ENCODE results near the gene MYDGF.

The MYDGF gene

GRCh38 chr19:4620675-4621074 is 49.5 kb downstream of the MYDGF start:
- H3K36me3 ChIP-seq (ENCODE audit: insufficient read depth, low read length), result no peaks in the 10 kb centered on the region
- H3K27me3 ChIP-seq (ENCODE audit: insufficient read depth, low read length), result peaks cover 3% of the 10 kb centered on the region; the same call in 1 of the 2 replicates
- H3K4me1 ChIP-seq (ENCODE audit: insufficient read depth, low read length), result no peaks in the 10 kb centered on the region

GRCh38 chr19:4619668-4620294 is 50.4 kb downstream of the MYDGF start:
- H3K9me3 ChIP-seq (ENCODE audit: insufficient read depth, low read depth, low read length), result no peaks in the 10 kb centered on the region
- H3K4me3 ChIP-seq (ENCODE audit: low read length), result no peak overlapping the region
- peaks cover 3% of the 10 kb centered on the region; the same call in 1 of the 2 replicates for H3K27me3 ChIP-seq (ENCODE audit: insufficient read depth, low read length)
- 76% methylated on average over 17 of the region's 17 CpGs for WGBS
- no peak overlapping the region for H3K9ac ChIP-seq (ENCODE audit: low read depth, low read length)
- no peaks in the 10 kb centered on the region for H3K4me1 ChIP-seq (ENCODE audit: insufficient read depth, low read length)
- H3K27ac ChIP-seq (ENCODE audit: low read depth, low read length), result no peak overlapping the region
- no peaks in the 10 kb centered on the region for H3K36me3 ChIP-seq (ENCODE audit: insufficient read depth, low read length)

More at GRCh38 chr19:4620675-4621074, 49.5 kb downstream of the MYDGF start:
- no peaks in the 10 kb centered on the region for H3K9me3 ChIP-seq (ENCODE audit: insufficient read depth, low read depth, low read length)
- no peak overlapping the region for H3K27ac ChIP-seq (ENCODE audit: low read depth, low read length)
- no peak overlapping the region for H3K4me3 ChIP-seq (ENCODE audit: low read length)
- H3K9ac ChIP-seq (ENCODE audit: low read depth, low read length), result no peak overlapping the region
- WGBS, result 77% methylated on average over 2 of the region's 2 CpGs

GRCh38 chr19:4618019-4618418 is 52.1 kb downstream of the MYDGF start:
- H3K27ac ChIP-seq (ENCODE audit: low read depth, low read length), result no peak overlapping the region
- no peaks in the 10 kb centered on the region for H3K9me3 ChIP-seq (ENCODE audit: insufficient read depth, low read depth, low read length)
- no peak overlapping the region for H3K4me3 ChIP-seq (ENCODE audit: low read length)
- peaks cover 3% of the 10 kb centered on the region; the same call in 1 of the 2 replicates for H3K27me3 ChIP-seq (ENCODE audit: insufficient read depth, low read length)
- no peaks in the 10 kb centered on the region for H3K36me3 ChIP-seq (ENCODE audit: insufficient read depth, low read length)
- H3K9ac ChIP-seq (ENCODE audit: low read depth, low read length), result no peak overlapping the region
- 47% methylated on average over 6 of the region's 6 CpGs for WGBS
- no peaks in the 10 kb centered on the region for H3K4me1 ChIP-seq (ENCODE audit: insufficient read depth, low read length)

GRCh38 chr19:4613254-4613751 is 56.8 kb downstream of the MYDGF start:
- Histone ChIP-seq H3K9me3 (ENCODE audit: insufficient read depth, low read depth, low read length) (no peaks in the 10 kb centered on the region), H3K4me1 (ENCODE audit: insufficient read depth, low read length) (0 out of 2 replicates have a peak, but pooled peaks cover 3% of the 10 kb centered on the region), H3K4me3 (ENCODE audit: low read length) (no peak overlapping the region), H3K27me3 (ENCODE audit: insufficient read depth, low read length) (peaks cover 6% of the 10 kb centered on the region), H3K27ac (ENCODE audit: low read depth, low read length) (no peak overlapping the region), H3K36me3 (ENCODE audit: insufficient read depth, low read length) (no peaks in the 10 kb centered on the region), H3K9ac (ENCODE audit: low read depth, low read length) (no peak overlapping the region)
- WGBS, result 95% methylated on average over 6 of the region's 8 CpGs

GRCh38 chr19:4609878-4610511 is 60.1 kb downstream of the MYDGF start:
- 0 out of 2 replicates have a peak, but pooled peaks cover 3% of the 10 kb centered on the region for H3K4me1 ChIP-seq (ENCODE audit: insufficient read depth, low read length)
- H3K9ac ChIP-seq (ENCODE audit: low read depth, low read length), result no peak overlapping the region
- H3K9me3 ChIP-seq (ENCODE audit: insufficient read depth, low read depth, low read length), result no peaks in the 10 kb centered on the region
- no peaks in the 10 kb centered on the region for H3K36me3 ChIP-seq (ENCODE audit: insufficient read depth, low read length)
- no peak overlapping the region for H3K4me3 ChIP-seq (ENCODE audit: low read length)
- peaks cover 3% of the 10 kb centered on the region; the same call in 1 of the 2 replicates for H3K27me3 ChIP-seq (ENCODE audit: insufficient read depth, low read length)
- WGBS, result 45% methylated on average over 15 of the region's 15 CpGs
- H3K27ac ChIP-seq (ENCODE audit: low read depth, low read length), result no peak overlapping the region

Measured in HUES64 (cell line).